ENCODE data around the gene DDX59. TPM values are rescaled to one million over a fixed set of nuclear protein-coding genes. Genes with fewer than 3 reads are reported as not detected.

Gene DDX59
- total RNA-seq, 1 experiment from 2014 or later = 16.0 TPM

GRCh38 chr1:200654660-200655059, 15.0 kb downstream of the DDX59 start:
- Histone ChIP-seq H3K36me3 (ENCODE audit: control insufficient read depth in 1 of 2, insufficient read depth in 2 of 2, low read length in 2 of 2) (no peaks in the 10 kb centered on the region), H3K9me2 (ENCODE audit: insufficient read depth) (no peaks in the 10 kb centered on the region), H3K4me1 (ENCODE audit: control insufficient read depth in 1 of 2, insufficient read depth in 2 of 2, low read length in 2 of 2) (peaks cover 14 to 35% of the 10 kb centered on the region in 2 experiments), H3K4me3 (replicated peaks in 1 of 2; ENCODE audit: low read depth in 1 of 2, low read length in 2 of 2) (no peak overlapping the region), H3K27me3 (ENCODE audit: insufficient read depth, low read length) (no peaks in the 10 kb centered on the region), H3K27ac (ENCODE audit: low read depth, low read length) (peak overlapping the region; percentile 28; the same call in 1 of the 2 replicates), H4K20me1 (ENCODE audit: insufficient read depth) (no peaks in the 10 kb centered on the region), H3K4me2 (ENCODE audit: low read length) (peak overlapping the region; percentile 43), H3K9ac (ENCODE audit: low read length) (peak overlapping the region; percentile 24; the same call in 1 of the 2 replicates), H2AFZ (ENCODE audit: low read depth, low read length, poor library complexity, severe bottlenecking) (no peak overlapping the region), H3K79me2 (ENCODE audit: insufficient read depth, low read length) (no peaks in the 10 kb centered on the region), H3K9me3 (ENCODE audit: control insufficient read depth in 1 of 2, insufficient read depth in 1 of 2, low read depth in 1 of 2, low read length in 2 of 2) (no peaks in the 10 kb centered on the region)
- no TSS peak for BruUV-seq (replicated peaks)
- TF ChIP-seq MAX (IDR thresholded peaks at IDR 0.05) = no peak
- no peak for TF ChIP-seq CBX3 (IDR thresholded peaks at IDR 0.05; ENCODE audit: low read depth)
- no peak for TF ChIP-seq FOSL1 (IDR thresholded peaks at IDR 0.05; ENCODE audit: low read depth)
- no peak for TF ChIP-seq EZH2phosphoT487 (IDR thresholded peaks at IDR 0.05; ENCODE audit: borderline replicate concordance)
- no peak for TF ChIP-seq ELF1 (IDR thresholded peaks at IDR 0.05; ENCODE audit: borderline replicate concordance, low read depth)
- TF ChIP-seq CTCF (IDR thresholded peaks at IDR 0.05 in 2 of 3, conservative IDR thresholded peaks at IDR 0.05 in 1 of 3; ENCODE audit: borderline replicate concordance in 1 of 3, insufficient read depth in 1 of 3, low read depth in 2 of 3, low read length in 2 of 3) = no peak
- no peak for TF ChIP-seq SIN3A (IDR thresholded peaks at IDR 0.05; ENCODE audit: low read depth)
- no peak for TF ChIP-seq RAD21 (IDR thresholded peaks at IDR 0.05; ENCODE audit: low read depth)
- TF ChIP-seq CEBPB (IDR thresholded peaks at IDR 0.05; ENCODE audit: low read depth) = no peak
- intact Hi-C loops (cut with micrococcal nuclease) = no loop called here
- ChIA-PET CTCF (no interaction called here), RAD21 (ENCODE audit: low non-redundant PET in 1 of 2, low total read pairs in 2 of 2, uncharacterized antibody in 2 of 2, unreplicated experiment in 2 of 2) (no interaction called here), POLR2A (no interaction called here)
- no peak for DNase-seq (ENCODE audit: low read depth, low spot score)
- ATAC-seq = no peak

GRCh38 chr1:200653022-200653462, 16.7 kb downstream of the DDX59 start:
- BruUV-seq (replicated peaks) = no TSS peak
- ChIA-PET RAD21 (ENCODE audit: low non-redundant PET in 1 of 2, low total read pairs in 2 of 2, uncharacterized antibody in 2 of 2, unreplicated experiment in 2 of 2) (no interaction called here), CTCF (no interaction called here)

More at GRCh38 chr1:200653022-200653462, 16.7 kb downstream of the DDX59 start:
- Histone ChIP-seq H3K27me3 (ENCODE audit: insufficient read depth, low read length) (no peaks in the 10 kb centered on the region), H3K4me1 (ENCODE audit: control insufficient read depth in 1 of 2, insufficient read depth in 2 of 2, low read length in 2 of 2) (peaks cover 6 to 19% of the 10 kb centered on the region in 2 experiments; a peak in 3 of 4 replicates), H4K20me1 (ENCODE audit: insufficient read depth) (no peaks in the 10 kb centered on the region), H3K9me2 (ENCODE audit: insufficient read depth) (no peaks in the 10 kb centered on the region), H3K9me3 (ENCODE audit: control insufficient read depth in 1 of 2, insufficient read depth in 1 of 2, low read depth in 1 of 2, low read length in 2 of 2) (no peaks in the 10 kb centered on the region), H3K9ac (ENCODE audit: low read length) (no peak overlapping the region), H3K4me3 (replicated peaks in 1 of 2; ENCODE audit: low read depth in 1 of 2, low read length in 2 of 2) (no peak overlapping the region), H2AFZ (ENCODE audit: low read depth, low read length, poor library complexity, severe bottlenecking) (no peak overlapping the region), H3K36me3 (ENCODE audit: control insufficient read depth in 1 of 2, insufficient read depth in 2 of 2, low read length in 2 of 2) (peaks cover 0 to 5% of the 10 kb centered on the region in 2 experiments; a peak in 2 of 4 replicates), H3K27ac (ENCODE audit: low read depth, low read length) (no peak overlapping the region), H3K4me2 (ENCODE audit: low read length) (no peak overlapping the region), H3K79me2 (ENCODE audit: insufficient read depth, low read length) (no peaks in the 10 kb centered on the region)
- no peak for DNase-seq (ENCODE audit: low read depth, low spot score)
- TF ChIP-seq EZH2phosphoT487 (IDR thresholded peaks at IDR 0.05; ENCODE audit: borderline replicate concordance) (no peak), TCF7L2 (IDR thresholded peaks at IDR 0.05; ENCODE audit: borderline replicate concordance, extremely low read depth, insufficient read depth, insufficient read length) (no peak)
- ATAC-seq = no peak
- intact Hi-C loops (cut with micrococcal nuclease) = no loop called here
- POLR2A ChIA-PET = no interaction called here
